Activated T-helper 2 cell treated with anti-CD3 and anti-CD28 coated beads, Interferon-gamma antibody, Interleukin-2, Interleukin-4, amounts not matched to agents 10 μg/mL and 5 μg/mL and 100 μg/mL, durations not matched to agents 14 hours and 24 hours and 36 hours (primary cell): ENCODE results near the gene RYR3. TPM values are rescaled to one million over a fixed set of nuclear protein-coding genes. Genes with fewer than 3 reads are reported as not detected.

Experiments
- DNase-seq: peaks from one replicate; pipeline ENCODE4 v3.0.0; 2021; ENCODE audit warnings: low spot score
- H3K27ac Mint-ChIP-seq: one replicate; pipeline ENCODE4 v1.8.0; 2021; ENCODE audit warnings: mixed read lengths
- H3K27me3 Mint-ChIP-seq: one replicate; pipeline ENCODE4 v1.8.0; 2021; ENCODE audit warnings: low read depth, mixed read lengths
- H3K36me3 Mint-ChIP-seq: one replicate; pipeline ENCODE4 v1.8.0; 2021; ENCODE audit warnings: low read depth, mixed read lengths
- H3K4me1 Mint-ChIP-seq: one replicate; pipeline ENCODE4 v1.8.0; 2021; ENCODE audit warnings: low read depth, mixed read lengths
- H3K4me3 Mint-ChIP-seq: one replicate; pipeline ENCODE4 v1.8.0; 2021; ENCODE audit warnings: low read depth, mild to moderate bottlenecking, moderate library complexity, mixed read lengths
- H3K9me3 Mint-ChIP-seq: one replicate; pipeline ENCODE4 v1.8.0; 2021; ENCODE audit warnings: mixed read lengths
- intact Hi-C: fragments of 100-400 bp; cut with micrococcal nuclease; formaldehyde crosslinking; loops from one replicate; pipeline ENCODE4 v1.15.1; 2023
- total RNA-seq: library from RNA; stranded (reverse); gene quantifications from 2 replicates; pipeline ENCODE4 v1.2.3, GENCODE V29; 2022

Gene RYR3
- total RNA-seq, 1 donor from 2014 or later, result 0.05 TPM

DNA sequence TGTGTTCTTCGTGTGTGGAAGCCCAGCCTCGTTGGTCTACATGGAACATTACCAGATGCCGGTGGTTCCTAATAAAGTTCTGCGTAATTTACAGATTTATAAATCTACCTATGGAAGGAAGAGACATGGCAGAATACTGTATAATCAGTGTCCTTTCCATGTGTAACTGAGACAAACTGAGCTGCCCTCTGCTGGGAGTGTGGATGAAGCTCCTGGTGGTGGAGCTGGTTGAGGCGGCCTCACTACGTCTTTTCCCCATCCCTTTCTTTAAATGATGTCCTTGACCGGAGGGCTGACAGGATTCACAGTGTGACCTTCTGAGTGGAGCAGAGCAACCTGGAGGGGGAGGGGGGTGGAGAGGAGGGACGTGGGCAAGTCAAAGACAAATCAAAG lies 390.5 kb downstream of the RYR3 start:
- Mint-ChIP-seq H3K4me1 (no peaks in the 10 kb centered on the region), H3K36me3 (no peaks in the 10 kb centered on the region), H3K27me3 (peaks cover 2% of the 10 kb centered on the region), H3K27ac (no peak overlapping the region), H3K4me3 (no peak overlapping the region), H3K9me3 (no peaks in the 10 kb centered on the region)
- no peak for DNase-seq
- intact Hi-C loops, result loop anchor here (10.0 kb wide), 2 partner anchors 406 to 466 kb away; no protein-coding TSS in a partner anchor

DNA sequence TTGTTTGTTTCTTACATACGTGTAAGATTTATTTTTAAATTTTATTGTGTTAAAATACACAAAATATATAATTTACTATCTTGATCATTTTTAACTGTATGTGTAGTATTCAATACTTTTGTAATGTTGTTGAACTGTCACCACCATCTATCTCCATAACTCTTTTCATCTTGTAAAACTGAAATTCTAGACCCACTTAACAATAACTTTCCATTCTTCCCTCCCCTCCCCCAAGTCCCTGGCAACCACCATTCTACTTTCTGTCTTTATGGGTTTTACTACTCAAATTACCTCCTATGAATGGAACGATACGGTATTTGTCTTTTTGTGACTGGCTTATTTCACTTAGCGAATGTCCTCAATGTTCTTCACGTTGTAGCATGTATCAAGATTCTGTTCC lies 395.4 kb downstream of the RYR3 start:
- Mint-ChIP-seq H3K4me1 (no peaks in the 10 kb centered on the region), H3K4me3 (no peak overlapping the region), H3K36me3 (no peaks in the 10 kb centered on the region), H3K27ac (no peak overlapping the region), H3K27me3 (no peaks in the 10 kb centered on the region), H3K9me3 (no peaks in the 10 kb centered on the region)
- intact Hi-C loops, result loop anchor here (10.0 kb wide), 2 partner anchors 411 to 471 kb away; no protein-coding TSS in a partner anchor
- no peak for DNase-seq

DNA sequence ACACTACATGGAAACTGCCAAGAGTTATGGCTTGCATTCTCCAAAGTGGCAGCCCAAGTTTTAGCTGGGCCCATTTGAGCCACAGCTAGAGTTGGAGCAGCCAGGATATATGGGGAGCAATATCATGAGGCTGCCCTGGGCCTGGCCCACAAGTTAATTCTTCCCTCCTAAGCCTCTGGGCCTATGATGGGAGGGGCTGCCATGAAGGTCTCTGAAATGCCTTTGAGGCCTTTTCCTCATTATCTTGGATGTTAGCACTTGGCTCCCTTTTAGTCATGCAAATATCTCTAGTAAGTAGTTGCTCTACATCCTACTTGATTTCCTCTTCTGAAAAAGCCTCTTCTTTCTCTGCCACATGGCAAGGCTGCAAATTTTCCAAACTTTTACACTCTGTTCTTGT lies 400.0 kb downstream of the RYR3 start:
- Mint-ChIP-seq H3K9me3 (no peaks in the 10 kb centered on the region), H3K4me3 (no peak overlapping the region), H3K27me3 (no peaks in the 10 kb centered on the region), H3K27ac (no peak overlapping the region), H3K36me3 (no peaks in the 10 kb centered on the region), H3K4me1 (peaks cover under 1% of the 10 kb centered on the region)
- intact Hi-C loops, result no loop called here
- DNase-seq, result no peak

DNA sequence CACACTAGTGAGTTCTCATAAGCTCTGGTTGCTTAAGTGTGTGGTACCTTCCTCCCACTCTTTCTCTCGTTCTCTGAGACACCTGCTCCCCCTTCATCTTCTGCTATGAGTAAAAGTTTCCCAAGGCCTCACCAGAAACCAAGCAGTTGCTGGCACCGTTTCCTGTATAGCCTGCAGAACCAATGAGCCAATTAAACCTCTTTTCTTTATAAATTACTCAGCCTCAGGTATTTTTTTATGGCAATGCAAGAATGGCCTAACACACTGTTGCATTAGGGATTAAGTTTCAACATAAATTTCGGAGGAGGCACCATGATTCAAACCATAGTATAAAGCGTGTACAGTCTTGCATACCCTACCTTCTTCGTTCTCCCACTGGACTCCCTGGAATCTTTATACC lies 405.3 kb downstream of the RYR3 start:
- Mint-ChIP-seq H3K36me3 (no peaks in the 10 kb centered on the region), H3K27me3 (no peaks in the 10 kb centered on the region), H3K4me1 (peaks cover 2% of the 10 kb centered on the region), H3K27ac (no peak overlapping the region), H3K9me3 (no peaks in the 10 kb centered on the region), H3K4me3 (no peak overlapping the region)
- DNase-seq, result no peak
- intact Hi-C loops, result no loop called here

DNA sequence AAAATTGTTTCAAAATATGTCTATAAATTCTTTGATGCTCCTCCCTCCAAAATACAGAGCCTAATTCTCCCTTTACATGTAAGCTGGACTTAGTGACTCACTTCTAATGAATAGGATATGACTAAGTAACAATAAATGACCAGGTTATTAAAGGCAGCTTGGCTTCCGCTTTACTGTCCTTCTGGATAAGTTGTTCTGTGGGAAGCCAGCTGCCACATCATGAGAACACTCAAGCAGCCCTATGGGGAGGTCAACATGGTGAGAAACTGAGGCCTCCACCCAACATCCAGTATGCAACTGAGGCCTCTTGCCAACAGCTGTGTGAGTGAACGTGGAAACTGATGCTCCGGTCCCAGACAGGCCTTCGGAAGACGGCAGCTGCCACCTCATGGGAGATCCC lies 410.2 kb downstream of the RYR3 start:
- Mint-ChIP-seq H3K9me3 (no peaks in the 10 kb centered on the region), H3K4me1 (no peaks in the 10 kb centered on the region), H3K4me3 (no peak overlapping the region), H3K27me3 (no peaks in the 10 kb centered on the region), H3K36me3 (no peaks in the 10 kb centered on the region), H3K27ac (no peak overlapping the region)
- intact Hi-C loops, result no loop called here
- no peak for DNase-seq

DNA sequence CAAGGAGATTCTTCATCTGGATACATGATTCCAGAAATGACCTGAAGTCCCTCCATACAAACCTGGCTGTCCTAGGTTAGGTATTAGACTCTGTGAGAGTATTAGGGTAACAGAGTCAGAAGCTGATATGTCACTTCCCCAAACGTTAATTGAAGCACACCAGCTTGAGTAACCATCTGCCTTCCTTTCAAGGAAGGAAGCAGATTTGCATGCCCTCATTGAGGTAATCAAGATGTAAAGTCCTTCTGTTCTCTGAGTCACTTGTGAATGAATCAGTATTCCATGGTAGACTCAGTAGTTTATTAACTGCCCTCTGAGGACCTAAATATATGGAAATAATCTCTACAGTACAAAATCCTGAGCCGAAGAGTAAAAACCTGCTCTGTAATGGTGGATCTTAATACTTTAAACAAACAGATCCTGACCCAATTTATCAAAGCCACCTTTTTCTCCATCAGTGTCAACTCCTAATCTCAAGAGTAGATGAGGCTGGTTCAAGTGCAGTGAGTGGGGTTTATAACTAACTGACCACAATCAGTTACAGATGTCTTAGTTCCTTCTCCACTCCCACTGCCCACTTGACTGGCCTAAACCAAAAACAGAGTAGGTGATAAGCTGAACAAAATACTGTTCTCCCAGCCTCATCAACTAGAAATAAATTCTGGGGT lies 411.4 kb downstream of the RYR3 start:
- Mint-ChIP-seq H3K27ac (no peak overlapping the region), H3K4me1 (no peaks in the 10 kb centered on the region), H3K4me3 (no peak overlapping the region), H3K36me3 (no peaks in the 10 kb centered on the region), H3K27me3 (no peaks in the 10 kb centered on the region), H3K9me3 (no peaks in the 10 kb centered on the region)
- intact Hi-C loops, result no loop called here
- DNase-seq, result no peak

DNA sequence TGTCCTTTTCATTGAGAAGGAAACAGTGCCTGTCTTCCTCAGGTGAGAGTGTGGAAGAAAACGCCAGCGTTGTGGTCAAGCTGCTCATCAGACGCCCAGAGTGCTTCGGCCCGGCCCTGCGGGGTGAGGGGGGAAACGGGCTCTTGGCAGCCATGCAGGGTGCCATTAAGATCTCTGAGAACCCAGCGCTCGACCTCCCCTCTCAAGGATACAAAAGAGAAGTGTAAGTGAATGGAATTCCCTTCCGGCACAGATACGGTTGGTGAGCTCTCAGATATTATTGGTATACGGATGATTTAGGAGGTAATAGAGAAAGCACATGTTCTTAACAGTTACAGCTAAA lies 411.9 kb downstream of the RYR3 start:
- Mint-ChIP-seq H3K9me3 (no peaks in the 10 kb centered on the region), H3K27ac (no peak overlapping the region), H3K4me3 (no peak overlapping the region), H3K27me3 (no peaks in the 10 kb centered on the region), H3K4me1 (no peaks in the 10 kb centered on the region), H3K36me3 (no peaks in the 10 kb centered on the region)
- intact Hi-C loops, result no loop called here
- DNase-seq, result no peak

DNA sequence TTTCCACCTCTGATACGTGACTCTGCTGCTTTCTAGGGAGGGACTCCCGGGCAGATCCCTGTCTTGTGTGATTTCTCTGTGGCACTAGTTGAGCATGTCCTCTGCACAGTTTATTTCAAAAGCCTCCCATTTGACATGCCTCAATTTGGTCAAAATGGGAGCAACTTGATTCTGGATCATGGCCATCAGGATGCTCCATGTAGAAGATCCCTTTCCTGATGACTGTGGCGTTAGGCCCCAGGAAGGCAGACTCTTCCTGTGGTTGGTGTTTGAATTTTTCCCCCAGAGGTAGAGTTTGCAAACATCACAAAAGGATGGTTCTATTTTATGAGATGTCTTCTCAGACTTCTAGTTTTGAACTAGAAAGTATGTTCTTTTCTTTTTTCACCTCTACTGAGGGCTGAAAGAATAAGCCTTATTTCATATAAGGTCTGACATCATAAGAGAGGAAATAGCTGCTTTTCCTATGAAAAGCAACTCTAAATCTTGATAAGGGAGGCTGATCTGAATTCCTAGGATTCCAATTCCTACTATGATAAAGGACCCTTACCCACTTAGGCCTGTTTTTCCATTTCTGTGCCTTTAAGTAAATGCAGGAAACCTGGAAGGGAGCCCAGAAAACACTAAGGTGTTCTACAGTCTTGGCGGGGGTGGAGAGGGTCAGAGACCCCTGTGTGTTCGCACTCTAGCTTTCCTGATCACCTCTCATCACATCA lies 413.7 kb downstream of the RYR3 start:
- H3K27me3 Mint-ChIP-seq, result no peaks in the 10 kb centered on the region
- H3K4me1 Mint-ChIP-seq, result no peaks in the 10 kb centered on the region
- no peak for DNase-seq
- no peak overlapping the region for H3K4me3 Mint-ChIP-seq
- no peaks in the 10 kb centered on the region for H3K36me3 Mint-ChIP-seq
- H3K9me3 Mint-ChIP-seq, result no peaks in the 10 kb centered on the region
- H3K27ac Mint-ChIP-seq, result no peak overlapping the region
- intact Hi-C loops, result no loop called here

DNA sequence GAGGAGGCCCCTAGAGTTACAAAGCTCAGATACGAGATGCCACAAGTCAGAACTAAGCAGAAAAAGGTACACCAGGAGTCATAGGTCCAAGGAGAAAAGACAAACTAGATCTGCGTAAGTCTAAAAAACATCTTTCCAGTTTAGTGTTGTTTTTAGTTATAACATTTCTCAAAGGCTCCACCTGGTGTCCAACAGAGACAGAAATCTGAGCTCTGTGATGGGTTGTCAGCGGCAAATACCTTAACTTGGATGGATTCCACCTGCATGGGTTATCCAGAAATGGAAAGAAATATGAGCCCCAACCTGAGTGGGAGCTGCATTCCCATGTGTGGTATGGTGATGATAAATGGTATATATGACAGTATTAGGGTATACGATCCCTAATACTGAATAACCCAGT lies 418.9 kb downstream of the RYR3 start:
- H3K4me3 Mint-ChIP-seq, result no peak overlapping the region
- no peaks in the 10 kb centered on the region for H3K4me1 Mint-ChIP-seq
- no peaks in the 10 kb centered on the region for H3K9me3 Mint-ChIP-seq
- no peak overlapping the region for H3K27ac Mint-ChIP-seq
- intact Hi-C loops, result no loop called here
- H3K36me3 Mint-ChIP-seq, result no peaks in the 10 kb centered on the region
- no peaks in the 10 kb centered on the region for H3K27me3 Mint-ChIP-seq
- DNase-seq, result no peak

DNA sequence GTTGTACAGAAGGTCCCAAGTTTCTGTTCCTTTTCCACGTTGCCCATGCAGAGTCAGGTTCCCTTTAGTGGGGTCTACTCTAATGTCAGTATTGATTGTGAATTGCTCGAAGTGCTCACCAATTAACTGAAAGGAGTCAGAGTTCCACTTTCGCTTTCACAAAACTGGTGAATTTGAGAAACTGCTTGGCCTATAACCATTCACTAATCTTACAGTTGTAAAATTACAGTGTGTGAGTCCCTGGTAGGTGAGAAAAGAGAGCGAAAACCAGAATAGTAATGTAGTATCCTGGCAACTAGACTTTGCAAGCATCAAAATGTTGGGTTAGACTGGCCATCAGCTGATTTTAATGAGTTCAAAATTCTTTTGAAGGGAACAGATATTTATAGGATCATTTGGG lies 420.0 kb downstream of the RYR3 start:
- Mint-ChIP-seq H3K9me3 (no peaks in the 10 kb centered on the region), H3K27ac (no peak overlapping the region), H3K36me3 (no peaks in the 10 kb centered on the region), H3K27me3 (no peaks in the 10 kb centered on the region), H3K4me1 (no peaks in the 10 kb centered on the region), H3K4me3 (no peak overlapping the region)
- intact Hi-C loops, result no loop called here
- no peak for DNase-seq

DNA sequence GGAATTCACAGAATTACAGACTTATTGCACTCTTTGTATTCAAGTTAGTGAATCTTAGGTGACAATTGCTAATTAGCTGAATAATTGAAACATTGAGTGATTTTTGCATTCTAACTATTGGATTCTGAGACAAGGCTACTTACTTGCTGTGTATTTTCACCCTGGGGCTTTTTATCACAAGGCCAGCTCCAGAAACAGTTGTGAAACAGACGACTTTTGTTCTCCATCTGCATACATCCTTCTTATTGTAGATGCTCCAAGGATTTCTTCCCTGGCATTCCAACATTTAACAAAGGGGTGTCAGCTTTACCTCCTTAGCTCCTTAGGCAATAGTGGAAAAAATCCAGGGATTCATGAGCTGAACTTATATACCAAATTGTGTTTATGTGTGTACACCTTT lies 424.4 kb downstream of the RYR3 start:
- DNase-seq, result no peak
- no peaks in the 10 kb centered on the region for H3K9me3 Mint-ChIP-seq
- no peak overlapping the region for H3K4me3 Mint-ChIP-seq
- peaks cover 2% of the 10 kb centered on the region for H3K27me3 Mint-ChIP-seq
- H3K27ac Mint-ChIP-seq, result no peak overlapping the region
- no peaks in the 10 kb centered on the region for H3K4me1 Mint-ChIP-seq
- H3K36me3 Mint-ChIP-seq, result no peaks in the 10 kb centered on the region
- intact Hi-C loops, result loop anchor here (5.0 kb wide), 1 partner anchor 227 kb away; no protein-coding TSS in a partner anchor

DNA sequence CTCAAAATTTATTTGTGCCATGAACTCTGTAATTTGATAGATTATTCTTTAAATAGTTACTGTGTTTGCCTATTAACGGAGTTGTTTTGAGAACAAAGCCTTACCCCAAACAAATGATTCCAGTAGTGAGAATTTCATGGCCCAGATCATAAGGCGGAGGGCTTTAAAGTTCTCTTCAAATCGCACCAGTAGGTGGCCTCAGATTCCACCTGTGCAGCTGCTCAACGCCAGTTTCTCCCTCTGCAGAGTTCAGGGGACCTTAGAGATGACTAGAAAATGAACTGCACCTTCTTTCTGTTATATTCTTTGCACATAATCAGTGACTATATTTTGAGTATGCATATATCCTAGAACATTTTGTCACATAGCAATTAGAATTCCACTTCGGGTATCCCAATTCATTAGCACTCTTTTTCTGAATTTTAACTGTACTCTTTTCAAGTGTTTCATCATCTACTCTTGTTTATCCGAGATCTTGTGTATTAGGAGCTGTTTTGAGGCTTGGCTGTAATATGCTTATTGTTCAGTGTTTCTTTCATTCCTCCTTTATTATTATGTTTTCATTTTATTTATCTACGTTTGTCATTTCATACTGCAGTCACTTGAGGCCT lies 425.0 kb downstream of the RYR3 start:
- intact Hi-C loops, result loop anchor here (5.0 kb wide), 1 partner anchor 227 kb away; no protein-coding TSS in a partner anchor
- Mint-ChIP-seq H3K9me3 (no peaks in the 10 kb centered on the region), H3K4me1 (no peaks in the 10 kb centered on the region), H3K36me3 (no peaks in the 10 kb centered on the region), H3K4me3 (no peak overlapping the region), H3K27ac (no peak overlapping the region), H3K27me3 (peaks cover 2% of the 10 kb centered on the region)
- DNase-seq, result no peak
